GM10266 (cell line): Measurements from ENCODE around the gene C22orf15.

Source experiments
- DNase-seq: peaks from one replicate; pipeline ENCODE4 v3.0.0; 2012; ENCODE audit errors: extremely low spot score
- TF ChIP-seq, protein P1 (sequence below): IDR thresholded peaks from 2 replicates; pipeline ENCODE4 v1.5.1; 2012; ENCODE audit warnings: mild to moderate bottlenecking, low read depth; ENCODE audit not compliant: control insufficient read depth, insufficient read depth; ENCODE audit errors: missing control alignments

C22orf15 gene

DNA sequence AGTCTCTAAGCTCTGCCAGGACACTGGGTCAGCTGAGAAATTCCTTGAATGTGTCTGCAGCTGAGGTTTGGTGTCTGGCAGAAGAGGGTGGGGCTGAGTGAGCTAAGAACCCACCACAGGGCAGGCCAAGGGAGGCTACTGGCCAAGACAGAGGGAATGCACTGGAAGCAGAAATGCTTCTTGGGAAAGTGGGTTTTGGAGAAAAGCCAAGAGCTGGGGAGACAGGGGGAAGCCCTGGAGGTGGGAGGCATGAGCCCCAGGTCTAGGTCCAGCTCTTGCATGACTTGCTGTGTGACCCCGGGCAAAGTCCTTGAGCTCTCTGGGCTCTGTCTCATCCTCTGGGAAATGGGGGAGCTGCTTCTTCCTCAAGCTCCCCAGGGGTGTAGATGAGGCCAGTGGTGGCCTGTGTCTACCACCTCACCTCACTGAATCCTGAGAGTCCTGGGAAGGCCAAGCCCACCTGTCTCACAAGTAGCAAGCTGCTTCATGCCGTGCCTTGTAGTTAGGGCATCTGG lies 12.2 kb downstream of the C22orf15 start:
- no peak for DNase-seq
- TF ChIP-seq, protein P1, sequence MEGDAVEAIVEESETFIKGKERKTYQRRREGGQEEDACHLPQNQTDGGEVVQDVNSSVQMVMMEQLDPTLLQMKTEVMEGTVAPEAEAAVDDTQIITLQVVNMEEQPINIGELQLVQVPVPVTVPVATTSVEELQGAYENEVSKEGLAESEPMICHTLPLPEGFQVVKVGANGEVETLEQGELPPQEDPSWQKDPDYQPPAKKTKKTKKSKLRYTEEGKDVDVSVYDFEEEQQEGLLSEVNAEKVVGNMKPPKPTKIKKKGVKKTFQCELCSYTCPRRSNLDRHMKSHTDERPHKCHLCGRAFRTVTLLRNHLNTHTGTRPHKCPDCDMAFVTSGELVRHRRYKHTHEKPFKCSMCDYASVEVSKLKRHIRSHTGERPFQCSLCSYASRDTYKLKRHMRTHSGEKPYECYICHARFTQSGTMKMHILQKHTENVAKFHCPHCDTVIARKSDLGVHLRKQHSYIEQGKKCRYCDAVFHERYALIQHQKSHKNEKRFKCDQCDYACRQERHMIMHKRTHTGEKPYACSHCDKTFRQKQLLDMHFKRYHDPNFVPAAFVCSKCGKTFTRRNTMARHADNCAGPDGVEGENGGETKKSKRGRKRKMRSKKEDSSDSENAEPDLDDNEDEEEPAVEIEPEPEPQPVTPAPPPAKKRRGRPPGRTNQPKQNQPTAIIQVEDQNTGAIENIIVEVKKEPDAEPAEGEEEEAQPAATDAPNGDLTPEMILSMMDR, result no peak

DNA sequence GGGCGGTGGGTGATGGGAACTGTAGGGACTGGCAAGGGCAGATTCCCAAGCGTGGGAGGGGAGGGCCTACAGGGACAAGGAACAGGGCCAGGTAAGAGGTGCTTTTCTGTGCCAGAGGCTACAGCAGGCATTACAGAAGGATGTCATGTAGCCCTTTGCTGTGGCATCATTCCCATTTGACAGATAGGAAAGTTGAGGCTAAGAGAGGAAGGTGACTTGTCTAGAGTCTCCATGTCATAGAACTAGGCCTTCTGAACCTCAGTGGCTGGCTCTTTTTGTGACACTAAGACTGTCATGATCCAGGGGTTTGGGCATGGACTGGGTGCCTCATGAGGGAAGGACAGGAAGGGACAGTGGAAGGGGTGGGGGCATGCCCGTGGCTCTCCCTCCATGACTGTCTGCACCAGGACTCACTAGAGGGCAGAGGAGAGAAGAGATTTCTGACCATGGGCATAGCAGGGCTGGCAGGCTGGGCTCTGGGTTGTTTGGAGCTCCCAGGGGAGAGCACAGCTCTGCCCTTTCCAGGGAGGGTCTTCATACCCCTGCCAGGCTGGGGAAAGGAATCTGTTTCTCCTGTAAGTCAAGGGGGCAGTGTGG lies 13.1 kb downstream of the C22orf15 start:
- no peak for DNase-seq
- TF ChIP-seq, protein P1, result no peak

DNA sequence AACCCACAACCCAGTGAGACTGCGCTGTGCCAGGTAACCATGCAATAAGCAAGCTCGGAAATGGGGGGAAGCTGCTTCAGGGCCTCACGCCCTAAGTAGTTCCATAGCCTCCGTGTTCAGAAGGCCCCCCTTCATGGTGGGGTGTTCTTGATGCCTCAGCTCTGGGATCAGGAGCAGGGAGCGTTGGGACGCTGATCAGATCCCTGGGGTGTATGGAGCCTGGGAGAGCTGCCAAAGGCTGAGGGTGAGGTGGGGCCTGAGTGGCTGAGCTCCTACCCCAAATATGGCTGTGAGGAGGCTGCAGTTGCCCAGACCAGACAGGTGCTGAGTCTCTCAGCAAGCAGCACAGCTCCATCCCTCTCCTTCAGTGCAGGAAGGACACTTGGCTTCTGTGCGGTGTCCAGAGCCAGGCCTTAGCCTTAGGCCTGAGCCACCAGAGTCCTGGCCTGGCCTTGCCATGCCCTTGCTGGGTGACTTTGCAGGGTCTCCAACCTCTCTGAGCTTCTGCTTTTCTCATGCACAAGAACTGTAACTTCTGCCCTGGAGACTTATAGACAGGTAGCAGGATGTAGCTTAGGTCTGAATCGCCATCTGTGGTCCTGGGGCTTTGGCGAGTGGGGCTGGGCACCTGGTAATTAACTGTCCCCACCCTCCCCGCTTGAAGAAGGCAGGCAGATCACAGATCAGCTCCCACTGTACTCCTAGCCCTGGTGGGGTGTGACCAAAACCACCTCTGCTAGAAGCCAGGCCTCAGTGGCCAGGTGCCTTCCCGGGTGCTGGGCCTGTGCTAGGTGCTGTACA lies 15.2 kb downstream of the C22orf15 start:
- TF ChIP-seq, protein P1, result no peak
- no peak for DNase-seq

DNA sequence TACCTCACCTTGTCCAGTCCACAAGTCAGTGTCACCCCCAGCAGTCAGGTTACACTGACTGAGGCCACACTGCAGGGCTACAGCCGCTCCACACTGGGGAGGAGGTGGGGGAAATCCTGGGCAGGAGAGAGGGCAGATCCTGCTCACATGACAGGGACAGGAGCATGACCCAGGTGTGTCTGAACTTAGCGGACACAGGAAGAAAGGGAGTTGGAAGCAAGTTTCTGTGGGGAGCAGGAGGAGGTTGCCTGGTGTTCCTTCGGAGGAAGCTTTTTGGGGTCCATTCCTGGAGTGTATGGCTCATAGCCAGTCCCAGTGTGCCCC lies 15.7 kb downstream of the C22orf15 start:
- TF ChIP-seq, protein P1, result no peak
- no peak for DNase-seq

DNA sequence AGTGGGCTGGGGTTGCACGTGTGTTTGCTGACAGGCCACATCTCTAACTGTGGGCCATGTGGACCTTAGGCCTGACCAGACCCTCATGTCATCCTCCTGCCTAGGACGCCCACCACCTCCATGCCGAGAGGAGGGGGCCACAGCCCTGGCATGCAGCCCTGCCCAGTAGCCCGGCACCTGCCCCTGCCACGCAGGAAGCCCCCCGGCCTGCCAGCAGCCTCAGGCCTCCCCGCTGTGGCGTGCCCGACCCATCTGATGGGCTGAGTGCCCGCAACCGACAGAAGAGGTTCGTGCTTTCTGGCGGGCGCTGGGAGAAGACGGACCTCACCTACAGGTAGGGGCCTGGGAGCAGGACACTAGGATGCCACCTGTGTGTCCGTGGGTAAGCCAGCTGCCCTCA lies 16.3 kb downstream of the C22orf15 start:
- TF ChIP-seq, protein P1, result no peak
- DNase-seq, result no peak

DNA sequence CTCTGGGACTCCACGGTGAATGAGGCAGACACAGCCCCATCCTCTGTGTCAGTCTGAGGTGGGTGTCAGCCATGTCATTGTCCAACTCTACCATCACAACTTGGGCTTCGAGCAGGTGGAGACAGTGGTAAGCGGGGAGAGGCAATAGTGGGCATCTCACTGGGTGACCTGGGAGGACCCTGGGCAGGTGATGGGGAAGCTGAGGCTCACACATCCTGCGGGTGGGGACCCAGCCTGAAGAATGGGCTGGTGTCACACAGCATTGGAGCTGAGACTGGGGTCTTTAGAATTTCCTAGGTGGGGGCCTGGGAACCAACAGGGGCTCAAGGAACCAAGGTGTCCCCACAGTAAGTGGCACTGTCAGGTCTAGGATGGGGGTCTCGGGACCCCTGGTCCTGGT lies 16.9 kb downstream of the C22orf15 start:
- TF ChIP-seq, protein P1, result no peak
- no peak for DNase-seq

DNA sequence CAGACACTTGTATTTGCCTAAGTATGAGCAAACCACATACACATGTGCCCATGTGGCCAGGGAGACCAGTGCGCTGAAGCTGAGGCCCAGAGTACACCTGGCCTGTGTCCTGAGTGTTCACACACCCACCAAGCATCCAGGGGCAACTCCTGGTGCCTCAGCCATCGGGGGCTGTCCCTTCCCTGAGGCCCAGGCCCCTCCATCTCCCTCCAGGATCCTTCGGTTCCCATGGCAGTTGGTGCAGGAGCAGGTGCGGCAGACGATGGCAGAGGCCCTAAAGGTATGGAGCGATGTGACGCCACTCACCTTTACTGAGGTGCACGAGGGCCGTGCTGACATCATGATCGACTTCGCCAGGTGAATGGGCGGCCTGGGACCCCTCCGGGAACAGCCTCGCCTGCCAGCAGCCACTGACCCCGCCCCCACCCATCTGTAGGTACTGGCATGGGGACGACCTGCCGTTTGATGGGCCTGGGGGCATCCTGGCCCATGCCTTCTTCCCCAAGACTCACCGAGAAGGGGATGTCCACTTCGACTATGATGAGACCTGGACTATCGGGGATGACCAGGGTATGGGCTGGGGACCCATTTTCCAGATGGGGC lies 17.5 kb downstream of the C22orf15 start:
- TF ChIP-seq, protein P1, result no peak
- DNase-seq, result no peak
